Measurements from ENCODE around the gene CIRBP. TPM values are rescaled to one million over a fixed set of nuclear protein-coding genes. Genes with fewer than 3 reads are reported as not detected.

CIRBP gene
- total RNA-seq, 5 donors from 2014 or later (not counting 1 experiment from before 2014, with no cell fraction given), result 477 to 682 (median 657) TPM

- Mint-ChIP-seq H3K9me3 (no peaks in the 10 kb centered on the region), H3K27me3 (no peaks in the 10 kb centered on the region), H3K36me3 (no peaks in the 10 kb centered on the region), H3K27ac (peak overlapping the region in 1 of 2 donors; percentile 69), H3K4me1 (peaks cover 0 to 3% (median 0%) of the 10 kb centered on the region in 3 donors), H3K4me3 (no peak overlapping the region)
- POLR2A ChIA-PET, result interaction anchor here in 1 of 2 donors (0.6 kb wide), 1 partner anchor 44 kb away, joined by 3 read pairs; no protein-coding TSS in a partner anchor
- no peaks in the 10 kb centered on the region for H3K9me3 ChIP-seq
- H3K4me1 ChIP-seq (ENCODE audit: control insufficient read depth in 1 of 2, extremely low read depth in 1 of 2, insufficient read depth in 2 of 2, low read length in 2 of 2), result peaks cover 0 to 5% of the 10 kb centered on the region in 2 experiments
- CTCF ChIA-PET, result no interaction called here
- ATAC-seq (replicated peaks in 1 of 4) (no peak), DNase-seq (no peak)
- H3K27ac ChIP-seq (ENCODE audit: low read length), result no peak overlapping the region
- peaks cover 0 to 2% of the 10 kb centered on the region in 2 donors for H3K36me3 ChIP-seq (ENCODE audit: control insufficient read depth in 2 of 2, extremely low read depth in 1 of 2, insufficient read depth in 1 of 2, low read length in 1 of 2)
- H3K27me3 ChIP-seq (replicated peaks in 1 of 2; ENCODE audit: control insufficient read depth in 2 of 2, extremely low read depth in 1 of 2, insufficient read depth in 2 of 2, low read length in 1 of 2), result peaks cover 0 to 15% of the 10 kb centered on the region in 2 experiments
- WGBS (ENCODE audit: insufficient coverage), result 84% methylated on average over 13 of the region's 15 CpGs
- H3K4me3 ChIP-seq (ENCODE audit: control insufficient read depth in 1 of 2, extremely low read depth in 1 of 2, low read length in 1 of 2), result no peak overlapping the region
Observed at GRCh38 chr19:1231729-1232637, 37.1 kb upstream of the CIRBP start.

- H3K4me1 Mint-ChIP-seq, result peaks cover 0 to 3% (median 0%) of the 10 kb centered on the region in 3 donors
- H3K27me3 ChIP-seq (replicated peaks in 1 of 2; ENCODE audit: control insufficient read depth in 2 of 2, extremely low read depth in 1 of 2, insufficient read depth in 2 of 2, low read length in 1 of 2), result peaks cover 0 to 20% of the 10 kb centered on the region in 2 experiments
- ATAC-seq (replicated peaks in 1 of 4) (no peak), DNase-seq (no peak)
- ChIA-PET CTCF (no interaction called here), POLR2A (no interaction called here)
- no peaks in the 10 kb centered on the region for H3K36me3 Mint-ChIP-seq
- H3K27ac Mint-ChIP-seq, result peak overlapping the region in 1 of 2 donors; percentile 69
- no peaks in the 10 kb centered on the region for H3K27me3 Mint-ChIP-seq
- 43% methylated on average over 7 of the region's 15 CpGs for WGBS (ENCODE audit: insufficient coverage)
- H3K4me3 Mint-ChIP-seq, result no peak overlapping the region
- H3K9me3 Mint-ChIP-seq, result no peaks in the 10 kb centered on the region
- no peak overlapping the region for H3K27ac ChIP-seq (ENCODE audit: low read length)
- H3K9me3 ChIP-seq, result no peaks in the 10 kb centered on the region
- no peak overlapping the region for H3K4me3 ChIP-seq (ENCODE audit: control insufficient read depth in 1 of 2, extremely low read depth in 1 of 2, low read length in 1 of 2)
- no peaks in the 10 kb centered on the region for H3K36me3 ChIP-seq (ENCODE audit: control insufficient read depth in 2 of 2, extremely low read depth in 1 of 2, insufficient read depth in 1 of 2, low read length in 1 of 2)
- peaks cover 0 to 10% of the 10 kb centered on the region in 2 experiments for H3K4me1 ChIP-seq (ENCODE audit: control insufficient read depth in 1 of 2, extremely low read depth in 1 of 2, insufficient read depth in 2 of 2, low read length in 2 of 2)
Observed at GRCh38 chr19:1232652-1233072, 36.5 kb upstream of the CIRBP start.

DNA sequence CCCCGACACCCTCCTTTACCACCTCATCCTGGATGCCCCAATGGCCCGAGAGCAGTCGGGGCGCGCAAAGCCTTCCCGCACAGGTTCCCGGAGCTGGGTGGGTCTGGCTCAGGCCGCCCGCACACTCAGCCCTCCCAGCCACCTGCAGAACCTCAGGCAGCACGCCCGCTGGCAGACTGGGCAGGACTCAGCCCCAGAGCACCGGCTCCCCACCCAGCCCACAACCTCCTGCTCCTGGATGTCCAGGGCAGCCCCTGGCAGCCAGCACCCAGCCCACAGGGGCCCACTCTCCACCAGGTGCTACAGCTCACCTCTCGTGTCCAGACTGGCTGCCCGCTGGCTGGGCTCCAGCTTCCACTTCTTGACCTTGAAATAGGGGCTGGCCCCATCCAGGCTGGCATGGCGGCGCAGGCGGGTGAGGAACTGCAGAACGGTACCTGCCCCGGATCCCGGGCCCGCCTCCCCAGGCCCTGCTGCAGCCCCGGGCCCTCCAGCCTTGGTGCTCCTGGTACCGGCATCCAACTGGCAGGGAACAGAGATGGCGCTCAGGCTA lies 35.9 kb upstream of the CIRBP start:
- Mint-ChIP-seq H3K4me3 (no peak overlapping the region), H3K9me3 (no peaks in the 10 kb centered on the region), H3K27ac (no peak overlapping the region), H3K27me3 (peaks cover 0 to under 1% of the 10 kb centered on the region in 2 donors), H3K4me1 (peaks cover 0 to 3% (median under 1%) of the 10 kb centered on the region in 3 donors), H3K36me3 (no peaks in the 10 kb centered on the region)
- H3K4me3 ChIP-seq (ENCODE audit: control insufficient read depth in 1 of 2, extremely low read depth in 1 of 2, low read length in 1 of 2), result no peak overlapping the region
- H3K27ac ChIP-seq (ENCODE audit: low read length), result no peak overlapping the region
- CTCF ChIA-PET, result no interaction called here
- 95% methylated on average over 23 of the region's 24 CpGs for WGBS (ENCODE audit: insufficient coverage)
- POLR2A ChIA-PET, result no interaction called here
- DNase-seq, result no peak
- H3K36me3 ChIP-seq (ENCODE audit: control insufficient read depth in 2 of 2, extremely low read depth in 1 of 2, insufficient read depth in 1 of 2, low read length in 1 of 2), result no peaks in the 10 kb centered on the region
- no peaks in the 10 kb centered on the region for H3K9me3 ChIP-seq
- no peak for ATAC-seq (replicated peaks in 1 of 4)
- H3K27me3 ChIP-seq (replicated peaks in 1 of 2; ENCODE audit: control insufficient read depth in 2 of 2, extremely low read depth in 1 of 2, insufficient read depth in 2 of 2, low read length in 1 of 2), result peaks cover 0 to 22% of the 10 kb centered on the region in 2 experiments
- peaks cover 0 to 13% of the 10 kb centered on the region in 2 experiments for H3K4me1 ChIP-seq (ENCODE audit: control insufficient read depth in 1 of 2, extremely low read depth in 1 of 2, insufficient read depth in 2 of 2, low read length in 2 of 2)

GRCh38 chr19:1234051-1234954 lies 34.8 kb upstream of the CIRBP start:
- Mint-ChIP-seq H3K9me3 (no peaks in the 10 kb centered on the region), H3K4me3 (no peak overlapping the region), H3K27me3 (peaks cover 5 to 8% of the 10 kb centered on the region in 2 donors), H3K4me1 (peaks cover 11 to 14% (median 12%) of the 10 kb centered on the region in 3 donors), H3K27ac (no peak overlapping the region), H3K36me3 (no peaks in the 10 kb centered on the region)
- H3K27me3 ChIP-seq (replicated peaks in 1 of 2; ENCODE audit: control insufficient read depth in 2 of 2, extremely low read depth in 1 of 2, insufficient read depth in 2 of 2, low read length in 1 of 2), result peaks cover 2 to 29% of the 10 kb centered on the region in 2 experiments
- ChIA-PET POLR2A (interaction anchor here in 1 of 2 donors (0.6 kb wide), 1 partner anchor 140 kb away, joined by 3 read pairs; no protein-coding TSS in a partner anchor), CTCF (no interaction called here)
- H3K36me3 ChIP-seq (ENCODE audit: control insufficient read depth in 2 of 2, extremely low read depth in 1 of 2, insufficient read depth in 1 of 2, low read length in 1 of 2), result no peaks in the 10 kb centered on the region
- no peaks in the 10 kb centered on the region for H3K9me3 ChIP-seq
- H3K27ac ChIP-seq (ENCODE audit: low read length), result no peak overlapping the region
- WGBS (ENCODE audit: insufficient coverage), result 88% methylated on average over 32 of the region's 45 CpGs
- DNase-seq (no peak), ATAC-seq (replicated peaks in 1 of 4) (no peak)
- H3K4me3 ChIP-seq (ENCODE audit: control insufficient read depth in 1 of 2, extremely low read depth in 1 of 2, low read length in 1 of 2), result no peak overlapping the region
- peaks cover 3 to 22% of the 10 kb centered on the region in 2 experiments for H3K4me1 ChIP-seq (ENCODE audit: control insufficient read depth in 1 of 2, extremely low read depth in 1 of 2, insufficient read depth in 2 of 2, low read length in 2 of 2)

DNA sequence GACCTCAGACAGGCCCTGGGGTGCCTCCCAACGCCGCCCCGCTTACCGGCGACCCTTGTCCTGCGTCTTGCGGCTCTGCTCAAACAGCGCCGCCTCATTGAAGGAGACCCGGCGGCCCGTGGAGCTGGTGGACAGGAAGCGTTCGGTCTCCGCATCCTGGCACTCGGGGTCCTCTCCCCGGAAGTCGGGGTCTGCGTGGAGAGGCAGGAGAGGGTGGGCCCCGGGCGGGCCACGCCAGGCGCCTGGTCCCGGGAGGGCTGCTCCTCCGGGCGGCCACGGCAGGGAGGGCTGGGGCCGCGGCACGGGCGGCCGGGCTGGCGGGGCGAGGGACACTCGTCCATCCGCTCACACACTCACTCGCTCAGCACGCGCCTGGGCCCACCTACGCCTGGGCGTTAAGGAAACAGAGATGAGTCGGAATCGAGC lies 34.2 kb upstream of the CIRBP start:
- Mint-ChIP-seq H3K4me1 (peaks cover 13 to 18% (median 14%) of the 10 kb centered on the region in 3 donors), H3K27ac (no peak overlapping the region), H3K4me3 (no peak overlapping the region), H3K36me3 (no peaks in the 10 kb centered on the region), H3K9me3 (no peaks in the 10 kb centered on the region), H3K27me3 (peaks cover 5 to 8% of the 10 kb centered on the region in 2 donors)
- ChIA-PET CTCF (no interaction called here), POLR2A (interaction anchor here in 1 of 2 donors (0.6 kb wide), 1 partner anchor 141 kb away, joined by 3 read pairs; no protein-coding TSS in a partner anchor)
- 92% methylated on average over 43 of the region's 43 CpGs for WGBS (ENCODE audit: insufficient coverage)
- Histone ChIP-seq H3K9me3 (no peaks in the 10 kb centered on the region), H3K27me3 (replicated peaks in 1 of 2; ENCODE audit: control insufficient read depth in 2 of 2, extremely low read depth in 1 of 2, insufficient read depth in 2 of 2, low read length in 1 of 2) (peaks cover 2 to 34% of the 10 kb centered on the region in 2 experiments), H3K4me1 (ENCODE audit: control insufficient read depth in 1 of 2, extremely low read depth in 1 of 2, insufficient read depth in 2 of 2, low read length in 2 of 2) (peaks cover 3 to 29% of the 10 kb centered on the region in 2 experiments), H3K36me3 (ENCODE audit: control insufficient read depth in 2 of 2, extremely low read depth in 1 of 2, insufficient read depth in 1 of 2, low read length in 1 of 2) (no peaks in the 10 kb centered on the region), H3K4me3 (ENCODE audit: control insufficient read depth in 1 of 2, extremely low read depth in 1 of 2, low read length in 1 of 2) (no peak overlapping the region), H3K27ac (ENCODE audit: low read length) (no peak overlapping the region)
- DNase-seq (peak in 1 of 35 experiments; percentile 4), ATAC-seq (replicated peaks in 1 of 4) (no peak)

Measured in T-cell (primary cell).